Measurements from ENCODE around the gene TTLL1.
"Not testable (repeated sequence)": the region's sequence is repeated elsewhere in the genome, so short reads cannot be mapped to it uniquely, and the experiment has no call there.

Gene TTLL1

GRCh38 chr22:43000441-43001175, 88.6 kb downstream of the TTLL1 start:
- intact Hi-C loops (cut with DNase I; ENCODE audit: low total_unique reads): no loop called here
- no peak overlapping the region for H3K4me3 ChIP-seq
- H3K36me3 ChIP-seq: no peaks in the 10 kb centered on the region
- H3K27ac ChIP-seq: peak overlapping the region; percentile 73 to 79
- no peaks in the 10 kb centered on the region for H3K27me3 ChIP-seq
- peaks cover 0 to 94% (median 72%) of the 10 kb centered on the region in 4 donors for H3K4me1 ChIP-seq
- H3K9me3 ChIP-seq: no peaks in the 10 kb centered on the region
- no peak for TF ChIP-seq CTCF (IDR thresholded peaks at IDR 0.05)
- DNase-seq: no peak

GRCh38 chr22:42997582-42998090, 91.6 kb downstream of the TTLL1 start:
- TF ChIP-seq CTCF (IDR thresholded peaks at IDR 0.05): no peak
- Histone ChIP-seq H3K36me3 (no peaks in the 10 kb centered on the region), H3K27me3 (no peaks in the 10 kb centered on the region), H3K4me1 (peaks cover 0 to 96% (median 86%) of the 10 kb centered on the region in 4 donors), H3K9me3 (no peaks in the 10 kb centered on the region), H3K4me3 (no peak overlapping the region), H3K27ac (peak overlapping the region; percentile 83 to 87)
- intact Hi-C loops (cut with DNase I; ENCODE audit: low total_unique reads): loop anchor here (5.0 kb wide), 1 partner anchor 905 kb away; the partner anchor contains the start of gene NDUFA6
- no peak for DNase-seq

- intact Hi-C loops (cut with DNase I; ENCODE audit: low total_unique reads): loop anchor here (5.0 kb wide), 1 partner anchor 905 kb away; the partner anchor contains the start of gene NDUFA6
- Histone ChIP-seq H3K4me3 (no peak overlapping the region), H3K27me3 (no peaks in the 10 kb centered on the region), H3K4me1 (peaks cover 0 to 95% (median 77%) of the 10 kb centered on the region in 4 donors), H3K27ac (peak overlapping the region; percentile 83 to 87), H3K36me3 (no peaks in the 10 kb centered on the region), H3K9me3 (no peaks in the 10 kb centered on the region)
- peak; percentile 63 to 76 for DNase-seq
- TF ChIP-seq CTCF (IDR thresholded peaks at IDR 0.05): no peak
Measured at GRCh38 chr22:42996646-42997365, 92.4 kb downstream of the TTLL1 start.

GRCh38 chr22:42995654-42996053, 93.5 kb downstream of the TTLL1 start:
- intact Hi-C loops (cut with DNase I; ENCODE audit: low total_unique reads): loop anchor here (5.0 kb wide), 1 partner anchor 903 kb away; the partner anchor contains the start of gene NDUFA6

GRCh38 chr22:42994917-42995562, 94.2 kb downstream of the TTLL1 start:
- Histone ChIP-seq H3K4me1 (peaks cover 0 to 95% (median 75%) of the 10 kb centered on the region in 4 donors), H3K27ac (peak overlapping the region; percentile 83 to 87), H3K9me3 (no peaks in the 10 kb centered on the region), H3K4me3 (peak overlapping the region; percentile 50 to 55), H3K27me3 (no peaks in the 10 kb centered on the region), H3K36me3 (no peaks in the 10 kb centered on the region)
- intact Hi-C loops (cut with DNase I; ENCODE audit: low total_unique reads): loop anchor here (5.0 kb wide), 1 partner anchor 903 kb away; the partner anchor contains the start of gene NDUFA6
- DNase-seq: peak; percentile 74 to 84
- TF ChIP-seq CTCF (IDR thresholded peaks at IDR 0.05): no peak

More at GRCh38 chr22:42995654-42996053, 93.5 kb downstream of the TTLL1 start:
- H3K27ac ChIP-seq: peak overlapping the region; percentile 83 to 87
- H3K27me3 ChIP-seq, DNase-seq, H3K36me3 ChIP-seq, H3K9me3 ChIP-seq: not testable (repeated sequence)
- H3K4me3 ChIP-seq: peak overlapping the region; percentile 50 to 55
- H3K4me1 ChIP-seq: peaks cover 0 to 95% (median 76%) of the 10 kb centered on the region in 4 donors
